Activated CD8-positive, alpha-beta memory T cell treated with anti-CD3 and anti-CD28 coated beads, Interleukin-2, amount 10 ng/mL, durations not matched to agents 7 days and 5 days (primary cell): ENCODE measurements around the gene CAV2. TPM values are rescaled to one million over a fixed set of nuclear protein-coding genes. Genes with fewer than 3 reads are reported as not detected.

Source experiments
- ATAC-seq: fragments of 150-1000 bp; cut with Tn5 transposase; one replicate; pipeline ENCODE4 v1.10.0; 2021; ENCODE audit warnings: moderate library complexity
- CTCF ChIA-PET: fragments of 350-600 bp; sonication (Branson Sonifier 250); formaldehyde crosslinking; loops from one replicate; lab custom pipeline; 2021; ENCODE audit warnings: antibody characterized with exemption; lab: Charles Lee
- DNase-seq: peaks from one replicate; pipeline ENCODE4 v3.0.0-alpha.2; 2020
- H3K27ac Mint-ChIP-seq: one replicate; pipeline ENCODE4 v1.8.0; 2021; ENCODE audit warnings: mild to moderate bottlenecking, mixed read lengths
- H3K27me3 Mint-ChIP-seq: one replicate; pipeline ENCODE4 v1.8.0; 2021; ENCODE audit warnings: mixed read lengths
- H3K36me3 Mint-ChIP-seq: one replicate; pipeline ENCODE4 v1.8.0; 2021; ENCODE audit warnings: mild to moderate bottlenecking, mixed read lengths
- H3K4me1 Mint-ChIP-seq: one replicate; pipeline ENCODE4 v1.8.0; 2021; ENCODE audit warnings: mixed read lengths
- H3K4me3 Mint-ChIP-seq: one replicate; pipeline ENCODE4 v1.8.0; 2021; ENCODE audit warnings: mild to moderate bottlenecking, moderate library complexity, mixed read lengths
- H3K9me3 Mint-ChIP-seq: one replicate; pipeline ENCODE4 v1.8.0; 2022; ENCODE audit warnings: low read depth, mixed read lengths
- total RNA-seq, 2 experiments: library from RNA; stranded (reverse); gene quantifications; one replicate each; pipeline ENCODE4 v1.2.3, GENCODE V29; 2021

The CAV2 gene
- total RNA-seq, 2 experiments from 2014 or later, result 0.26 TPM; not detected in 1

- H3K27ac Mint-ChIP-seq, result no peak overlapping the region
- H3K4me3 Mint-ChIP-seq, result no peak overlapping the region
- peaks cover 10% of the 10 kb centered on the region for H3K4me1 Mint-ChIP-seq
- ATAC-seq (no peak), DNase-seq (no peak)
- H3K27me3 Mint-ChIP-seq, result peaks cover 65% of the 10 kb centered on the region
- H3K36me3 Mint-ChIP-seq, result peaks cover 2% of the 10 kb centered on the region
- H3K9me3 Mint-ChIP-seq, result no peaks in the 10 kb centered on the region
- CTCF ChIA-PET, result interaction anchor here (1.0 to 1.5 kb wide), 3 partner anchors 24 to 160 kb away, joined by 3 to 7 read pairs (median 3); no protein-coding TSS in a partner anchor
Measured at GRCh38 chr7:116501425-116502167, 2.1 kb downstream of the CAV2 start.

GRCh38 chr7:116502201-116503096 lies 2.9 kb downstream of the CAV2 start:
- Mint-ChIP-seq H3K9me3 (no peaks in the 10 kb centered on the region), H3K27ac (no peak overlapping the region), H3K27me3 (peaks cover 59% of the 10 kb centered on the region)

GRCh38 chr7:116503835-116504234 lies 4.3 kb downstream of the CAV2 start:
- H3K4me1 Mint-ChIP-seq, result peaks cover 10% of the 10 kb centered on the region
- no peak for DNase-seq
- CTCF ChIA-PET, result no interaction called here

More at GRCh38 chr7:116502201-116503096, 2.9 kb downstream of the CAV2 start:
- ATAC-seq, result no peak
- CTCF ChIA-PET, result interaction anchor here (1.0 to 1.5 kb wide), 3 partner anchors 23 to 161 kb away, joined by 3 to 7 read pairs (median 3); no protein-coding TSS in a partner anchor
- no peak for DNase-seq
- Mint-ChIP-seq H3K4me1 (peaks cover 10% of the 10 kb centered on the region), H3K36me3 (peaks cover 2% of the 10 kb centered on the region), H3K4me3 (no peak overlapping the region)

GRCh38 chr7:116505278-116505677 lies 5.7 kb downstream of the CAV2 start:
- Mint-ChIP-seq H3K27me3 (peaks cover 48% of the 10 kb centered on the region), H3K27ac (no peak overlapping the region), H3K4me1 (peaks cover 7% of the 10 kb centered on the region), H3K4me3 (no peak overlapping the region), H3K36me3 (peaks cover 2% of the 10 kb centered on the region), H3K9me3 (no peaks in the 10 kb centered on the region)
- DNase-seq (no peak), ATAC-seq (no peak)
- CTCF ChIA-PET, result interaction anchor here (1.2 kb wide), 1 partner anchor 21 kb away, joined by 4 read pairs; no protein-coding TSS in a partner anchor

More at GRCh38 chr7:116503835-116504234, 4.3 kb downstream of the CAV2 start:
- no peaks in the 10 kb centered on the region for H3K9me3 Mint-ChIP-seq
- no peak for ATAC-seq
- no peak overlapping the region for H3K4me3 Mint-ChIP-seq
- H3K27me3 Mint-ChIP-seq, result peaks cover 47% of the 10 kb centered on the region
- H3K27ac Mint-ChIP-seq, result no peak overlapping the region
- H3K36me3 Mint-ChIP-seq, result peaks cover 2% of the 10 kb centered on the region

GRCh38 chr7:116505823-116506222 lies 6.3 kb downstream of the CAV2 start:
- CTCF ChIA-PET, result no interaction called here
- H3K4me1 Mint-ChIP-seq, result peaks cover 1% of the 10 kb centered on the region
- no peaks in the 10 kb centered on the region for H3K9me3 Mint-ChIP-seq
- peaks cover 43% of the 10 kb centered on the region for H3K27me3 Mint-ChIP-seq
- DNase-seq, result no peak
- no peaks in the 10 kb centered on the region for H3K36me3 Mint-ChIP-seq
- no peak overlapping the region for H3K27ac Mint-ChIP-seq
- no peak overlapping the region for H3K4me3 Mint-ChIP-seq
- ATAC-seq, result no peak

GRCh38 chr7:116509982-116510579 lies 10.5 kb downstream of the CAV2 start:
- no peak for DNase-seq
- H3K4me3 Mint-ChIP-seq, result no peak overlapping the region
- no peak overlapping the region for H3K27ac Mint-ChIP-seq
- peaks cover 19% of the 10 kb centered on the region for H3K4me1 Mint-ChIP-seq
- no peaks in the 10 kb centered on the region for H3K9me3 Mint-ChIP-seq
- no peak for ATAC-seq
- CTCF ChIA-PET, result interaction anchor here (3.4 kb wide), 1 partner anchor 16 kb away, joined by 25 read pairs; the partner anchor contains the start of gene CAV1
- H3K27me3 Mint-ChIP-seq, result peaks cover 30% of the 10 kb centered on the region
- H3K36me3 Mint-ChIP-seq, result no peaks in the 10 kb centered on the region

- Mint-ChIP-seq H3K36me3 (no peaks in the 10 kb centered on the region), H3K4me3 (no peak overlapping the region), H3K27me3 (peaks cover 30% of the 10 kb centered on the region), H3K9me3 (no peaks in the 10 kb centered on the region), H3K4me1 (peaks cover 19% of the 10 kb centered on the region), H3K27ac (peak overlapping the region; percentile 45)
- no peak for DNase-seq
- CTCF ChIA-PET, result interaction anchor here (0.5 to 3.4 kb wide), 2 partner anchors 15 to 1583 kb away, joined by 3 to 25 read pairs; partner anchors contain the start of gene CAV1
- no peak for ATAC-seq
Measured at GRCh38 chr7:116510795-116511194, 11.3 kb downstream of the CAV2 start.

- H3K4me1 Mint-ChIP-seq, result peaks cover 19% of the 10 kb centered on the region
Measured at GRCh38 chr7:116511552-116512519, 12.3 kb downstream of the CAV2 start.

GRCh38 chr7:116512520-116513188 lies 13.1 kb downstream of the CAV2 start:
- H3K4me3 Mint-ChIP-seq, result peak overlapping the region; percentile 85
- H3K27me3 Mint-ChIP-seq, result peaks cover 28% of the 10 kb centered on the region
- DNase-seq, result no peak
- peaks cover 19% of the 10 kb centered on the region for H3K4me1 Mint-ChIP-seq
- CTCF ChIA-PET, result interaction anchor here (1.2 to 3.4 kb wide), 2 partner anchors 13 to 332 kb away, joined by 3 to 25 read pairs; partner anchors contain the start of gene CAV1
- peak overlapping the region; percentile 84 for H3K27ac Mint-ChIP-seq
- no peaks in the 10 kb centered on the region for H3K9me3 Mint-ChIP-seq
- ATAC-seq, result no peak
- no peaks in the 10 kb centered on the region for H3K36me3 Mint-ChIP-seq

More at GRCh38 chr7:116511552-116512519, 12.3 kb downstream of the CAV2 start:
- no peaks in the 10 kb centered on the region for H3K9me3 Mint-ChIP-seq
- CTCF ChIA-PET, result interaction anchor here (0.5 to 3.4 kb wide), 3 partner anchors 14 to 1584 kb away, joined by 3 to 25 read pairs (median 3); partner anchors contain the start of gene CAV1
- DNase-seq, result peak; percentile 72
- H3K4me3 Mint-ChIP-seq, result peak overlapping the region; percentile 85
- no peaks in the 10 kb centered on the region for H3K36me3 Mint-ChIP-seq
- H3K27ac Mint-ChIP-seq, result peak overlapping the region; percentile 84
- H3K27me3 Mint-ChIP-seq, result peaks cover 28% of the 10 kb centered on the region
- ATAC-seq, result peak; percentile 98

- Mint-ChIP-seq H3K36me3 (no peaks in the 10 kb centered on the region), H3K27ac (no peak overlapping the region), H3K4me1 (peaks cover 19% of the 10 kb centered on the region), H3K27me3 (peaks cover 26% of the 10 kb centered on the region), H3K9me3 (no peaks in the 10 kb centered on the region), H3K4me3 (no peak overlapping the region)
- CTCF ChIA-PET, result interaction anchor here (1.0 to 1.7 kb wide), 2 partner anchors 10 to 11 kb away, joined by 4 read pairs; no protein-coding TSS in a partner anchor
- DNase-seq (no peak), ATAC-seq (no peak)
Measured at GRCh38 chr7:116515584-116515983, 16.0 kb downstream of the CAV2 start.

GRCh38 chr7:116516324-116516723 lies 16.8 kb downstream of the CAV2 start:
- no peak overlapping the region for H3K27ac Mint-ChIP-seq
- H3K36me3 Mint-ChIP-seq, result no peaks in the 10 kb centered on the region
- DNase-seq (no peak), ATAC-seq (no peak)
- H3K4me1 Mint-ChIP-seq, result peaks cover 17% of the 10 kb centered on the region
- no peaks in the 10 kb centered on the region for H3K9me3 Mint-ChIP-seq
- CTCF ChIA-PET, result interaction anchor here (1.5 kb wide), 1 partner anchor 10 kb away, joined by 4 read pairs; no protein-coding TSS in a partner anchor
- H3K4me3 Mint-ChIP-seq, result no peak overlapping the region
- H3K27me3 Mint-ChIP-seq, result peaks cover 31% of the 10 kb centered on the region
